CD4-positive, alpha-beta T cell treated with Interferon gamma for 1 hour (primary cell): ENCODE results near the gene NME4.

Source experiments
- DNase-seq: peaks from one replicate; pipeline ENCODE4 v3.0.0-alpha.2; 2020

Gene NME4

DNA sequence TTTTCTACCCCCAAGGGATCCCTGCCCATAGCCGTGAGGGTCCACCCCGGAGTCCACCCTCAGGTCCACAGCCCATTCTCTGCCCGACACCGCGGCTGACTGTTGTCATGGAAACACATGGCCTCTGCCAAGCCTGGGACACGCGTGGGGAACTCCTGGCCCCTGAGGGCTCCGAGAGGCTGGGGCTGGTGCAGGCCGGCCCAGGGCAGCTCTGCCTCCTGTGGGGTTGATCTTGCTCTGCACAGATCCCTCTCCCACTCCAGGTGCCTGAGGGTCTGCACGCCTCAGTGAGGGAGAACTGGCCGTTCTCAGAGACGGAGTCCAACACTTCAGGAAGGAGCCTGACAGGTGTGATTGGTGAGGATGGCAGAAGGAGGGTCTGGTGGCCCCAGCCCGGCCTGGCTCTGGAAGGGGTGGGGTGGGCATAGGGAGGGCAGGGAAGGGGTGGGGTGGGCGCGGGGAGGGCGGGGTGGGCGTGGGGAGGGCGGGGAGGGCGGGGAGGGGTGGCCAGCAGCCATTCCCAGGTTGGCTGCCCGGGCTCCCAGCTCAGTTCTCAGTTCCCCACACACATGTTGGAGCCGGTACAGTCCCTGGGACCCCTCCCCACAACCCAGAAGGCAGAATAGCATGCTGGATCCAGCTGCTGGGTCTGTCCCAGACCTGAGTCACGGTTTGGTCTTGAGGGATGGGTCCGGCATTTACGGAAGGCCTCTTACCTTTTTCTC, 33.1 kb upstream of the NME4 start:
- DNase-seq = no peak

DNA sequence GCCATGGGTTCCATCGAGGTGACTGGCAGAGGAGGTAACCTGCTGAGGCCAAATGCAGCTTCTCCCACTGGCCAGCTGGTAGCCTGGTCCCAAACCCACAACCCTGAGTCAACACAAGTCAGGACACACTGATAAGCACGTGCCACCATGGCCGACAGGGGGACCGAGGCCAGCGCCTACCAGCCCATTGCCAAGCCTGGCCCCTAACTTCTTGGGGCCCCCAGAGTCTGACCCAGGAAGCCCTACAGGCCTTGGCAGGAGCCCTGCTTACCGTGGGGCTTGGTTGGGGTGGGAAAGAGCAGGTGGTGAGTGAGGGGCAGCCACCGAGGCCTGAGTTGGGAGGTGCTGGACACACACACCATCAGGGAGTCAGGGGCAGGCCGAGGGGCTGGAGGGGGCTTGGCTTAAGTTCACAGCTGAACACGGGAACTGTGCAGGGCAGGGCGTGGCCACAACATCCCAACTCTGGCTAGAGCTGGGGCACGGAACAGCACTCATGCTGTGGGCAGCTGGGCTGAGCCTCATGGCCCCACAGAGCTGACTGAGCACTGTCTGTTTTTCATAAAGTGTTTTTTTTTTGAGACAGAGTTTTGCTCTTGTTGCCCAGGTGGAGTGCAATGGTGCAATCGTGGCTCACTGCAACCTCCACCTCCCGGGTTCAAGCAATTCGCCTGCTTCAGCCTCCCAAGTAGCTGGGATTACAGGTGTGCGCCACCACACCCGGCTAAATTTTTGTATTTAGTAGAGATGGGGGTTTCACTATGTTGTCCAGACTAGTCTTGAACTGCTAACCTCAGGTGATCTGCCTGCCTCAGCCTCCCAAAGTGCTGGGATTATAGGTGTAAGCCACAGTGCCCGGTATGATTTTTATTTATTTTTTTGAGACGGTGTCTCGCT, 32.2 kb upstream of the NME4 start:
- no peak for DNase-seq

DNA sequence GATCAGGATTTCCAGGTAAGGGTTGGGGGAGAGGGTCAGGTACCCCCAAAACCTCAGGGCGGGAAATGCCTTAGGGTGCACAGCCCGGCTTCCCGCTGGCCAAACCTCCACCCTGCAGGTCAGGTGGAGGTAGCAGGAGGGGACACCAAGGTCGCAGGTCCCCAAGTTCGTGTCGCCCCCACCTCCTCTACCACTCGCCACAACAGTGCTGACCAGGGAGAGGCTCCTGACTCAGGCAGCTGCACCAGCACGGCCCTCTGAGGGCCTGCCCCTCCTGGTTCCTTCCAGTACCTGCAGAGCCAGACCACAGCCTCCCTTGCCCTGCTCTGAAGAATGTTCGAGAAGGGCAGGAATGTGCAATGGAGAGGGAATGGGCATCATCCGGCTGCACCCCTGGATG, 30.5 kb upstream of the NME4 start:
- no peak for DNase-seq

DNA sequence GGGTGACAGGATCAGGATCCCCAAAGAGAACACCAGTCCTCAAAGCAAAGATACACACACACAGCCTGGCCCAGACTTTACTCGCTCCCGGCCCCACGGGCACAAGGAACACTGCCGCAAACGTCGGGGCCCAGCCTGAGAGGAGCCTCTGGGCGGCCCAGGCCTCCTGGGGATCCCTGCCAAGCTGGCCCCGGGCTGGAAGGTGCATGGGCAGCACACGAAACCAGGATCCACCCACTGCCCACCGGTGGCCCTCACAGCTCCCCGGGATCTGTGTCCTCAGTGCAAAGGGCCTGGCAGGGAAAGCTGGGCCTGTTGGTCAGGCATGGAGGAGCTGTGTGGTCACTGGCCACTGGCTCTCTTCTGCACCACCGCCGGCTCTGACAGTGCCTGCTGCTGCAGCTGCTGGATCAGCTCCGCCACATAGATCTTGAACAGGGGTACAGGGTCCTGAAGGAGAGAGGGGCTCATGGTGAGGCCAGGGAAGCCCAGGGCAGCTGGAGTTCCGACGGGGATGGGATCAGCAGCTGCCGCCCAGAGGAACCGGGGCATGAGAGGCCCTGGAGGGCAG, 29.6 kb upstream of the NME4 start:
- DNase-seq = no peak

GRCh38 chr16:368388-369158, 28.4 kb upstream of the NME4 start:
- DNase-seq = no peak

DNA sequence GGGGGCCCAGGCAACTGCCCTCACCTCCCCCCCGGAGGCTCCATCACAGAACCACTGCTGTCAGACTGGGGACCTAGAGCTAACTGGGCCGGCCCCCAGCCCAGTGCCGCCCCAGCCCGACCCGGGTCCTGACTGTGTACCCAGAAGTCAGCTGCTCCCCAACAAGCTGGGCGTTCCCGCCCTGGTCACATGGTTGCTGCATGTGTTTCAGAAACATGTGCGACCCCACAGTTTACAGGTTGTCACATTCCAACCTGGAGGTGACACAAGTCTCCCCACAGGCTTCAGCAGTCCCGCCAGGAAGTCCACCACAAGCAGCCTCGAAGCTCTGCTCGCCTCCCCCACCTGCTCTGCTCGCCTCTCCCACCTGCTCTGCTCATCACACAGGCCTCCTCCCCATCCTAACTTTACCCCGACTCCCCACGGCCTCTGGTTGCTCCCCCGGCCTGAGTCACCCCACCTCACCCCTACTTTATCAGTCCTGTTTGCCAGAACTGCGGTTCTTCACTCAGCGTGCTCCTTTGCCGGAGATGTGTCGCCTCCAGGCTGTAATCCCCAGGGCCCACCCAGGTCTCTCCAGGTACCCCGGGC, 27.6 kb upstream of the NME4 start:
- DNase-seq = no peak

DNA sequence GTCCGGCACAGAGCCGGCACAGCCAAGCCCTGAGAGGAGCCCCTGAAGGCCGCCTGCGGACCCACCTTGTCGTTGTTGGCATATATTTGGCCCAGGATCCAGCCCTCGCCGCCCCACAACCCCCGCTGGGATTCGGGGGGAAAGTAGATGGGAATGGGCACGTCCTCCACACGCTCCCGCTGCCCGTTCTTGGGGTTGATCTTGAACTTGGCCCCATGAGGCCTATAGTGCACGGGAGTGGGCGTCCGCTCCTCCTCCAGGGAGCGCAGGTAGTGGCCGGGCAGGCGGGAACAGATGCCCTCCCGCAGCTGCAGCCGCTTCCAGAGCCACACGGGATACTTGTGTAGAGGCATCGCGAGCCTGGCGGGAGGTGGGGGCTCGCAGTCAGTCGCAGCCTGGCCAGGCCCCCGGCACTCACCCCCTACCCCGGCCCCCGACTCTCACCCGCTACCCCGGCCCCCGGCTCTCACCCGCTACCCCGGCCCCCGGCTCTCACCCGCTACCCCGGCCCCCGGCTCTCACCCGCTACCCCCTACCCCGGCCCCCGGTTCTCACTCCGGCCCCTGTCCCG, 27.0 kb upstream of the NME4 start:
- no peak for DNase-seq

DNA sequence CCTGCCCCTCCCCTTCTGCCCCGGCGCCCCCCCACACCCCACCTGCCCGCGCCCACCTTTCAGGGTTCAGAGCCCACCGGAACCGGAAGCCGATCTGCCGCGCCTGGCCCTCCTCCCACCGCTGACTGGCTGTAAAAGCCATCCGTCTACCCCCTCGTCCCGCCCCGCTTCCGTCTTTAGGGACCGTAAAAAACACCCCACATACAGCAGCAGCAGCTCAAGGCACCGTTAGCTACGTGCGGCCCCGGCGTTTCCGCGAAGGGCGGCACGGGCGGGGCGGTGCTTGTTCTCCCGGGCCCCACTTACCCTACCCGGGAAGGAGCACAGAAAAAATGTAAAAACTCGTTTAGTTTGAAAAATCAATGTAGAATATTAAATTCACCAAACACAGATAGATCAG, 26.6 kb upstream of the NME4 start, which contains the start of gene MRPL28:
Gene MRPL28, minus strand, starts transcription at position 96 of the 400 bp plus-strand sequence. CDS start 320 bp downstream, outside the sequence.
- DNase-seq = peak; percentile 93

DNA sequence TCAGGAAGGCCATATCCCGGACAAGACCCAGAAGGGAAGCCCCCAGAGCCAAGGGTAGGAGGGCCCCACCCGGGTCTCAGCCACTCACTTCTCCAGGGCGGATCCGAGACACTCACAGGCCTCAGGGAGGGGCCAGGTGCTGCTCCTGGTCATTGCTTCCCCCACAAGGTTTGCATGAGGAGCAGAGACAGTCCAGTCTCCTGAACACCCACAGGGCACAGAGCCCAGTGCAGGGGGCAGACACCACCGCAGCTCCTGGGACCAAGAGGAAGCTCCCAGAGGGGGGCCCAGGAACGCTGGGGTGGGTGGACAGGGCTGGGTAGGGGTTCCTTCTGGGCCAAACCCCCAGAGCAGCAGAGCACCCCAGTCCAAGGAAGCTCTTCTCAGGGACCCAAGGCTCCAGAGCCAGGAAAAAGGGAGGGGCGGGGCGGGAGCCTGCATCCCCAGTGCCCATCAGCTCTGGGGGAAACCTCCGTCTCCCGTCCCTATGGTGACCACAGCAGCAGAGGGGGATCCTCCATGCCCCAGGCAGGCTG, 26.0 kb upstream of the NME4 start:
- DNase-seq = no peak

DNA sequence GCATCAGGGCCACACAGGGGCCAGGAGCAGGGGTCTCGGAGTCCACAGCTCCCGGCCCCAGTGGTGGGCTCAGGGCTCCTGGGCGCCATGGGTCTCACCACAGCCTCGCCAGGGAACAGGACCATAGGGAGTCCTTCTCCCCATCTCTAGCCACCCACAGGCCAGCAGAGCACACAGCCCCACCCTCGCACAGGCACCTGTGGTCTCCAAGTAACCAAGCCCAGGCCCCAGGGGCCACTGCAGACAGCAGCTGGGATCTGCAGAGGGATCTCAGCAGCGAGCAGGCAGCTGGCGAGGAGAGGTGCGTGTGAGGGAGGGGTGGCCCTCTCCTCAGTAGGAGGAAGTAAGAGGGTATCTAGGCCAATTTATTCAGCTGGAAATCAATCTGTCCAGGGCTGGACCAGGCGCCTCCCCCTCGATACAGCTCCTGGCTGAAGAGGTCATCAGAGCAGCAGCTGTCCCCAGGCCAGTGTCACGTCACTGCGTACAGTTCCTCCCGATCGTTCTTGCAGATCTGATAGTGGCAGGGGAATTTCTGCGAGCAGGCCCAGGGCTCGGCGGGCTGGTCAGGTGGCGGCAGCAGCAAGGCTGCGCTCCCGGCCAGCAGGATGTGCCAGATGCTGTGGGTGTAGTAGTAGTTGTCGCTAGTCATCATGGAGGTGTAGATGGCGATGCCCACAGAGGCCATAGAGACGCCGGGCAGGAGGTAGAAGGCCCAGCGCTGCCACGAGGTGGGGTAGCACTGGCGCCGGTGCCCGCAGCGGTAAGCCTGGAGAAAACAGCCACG, 25.3 kb upstream of the NME4 start:
- no peak for DNase-seq

GRCh38 chr16:372302-372983, 24.6 kb upstream of the NME4 start:
- no peak for DNase-seq

- no peak for DNase-seq
Observed at GRCh38 chr16:373020-373598, 23.9 kb upstream of the NME4 start.

GRCh38 chr16:373848-374615, 23.0 kb upstream of the NME4 start:
- no peak for DNase-seq

- DNase-seq = no peak
Observed at GRCh38 chr16:374616-374926, 22.4 kb upstream of the NME4 start.

DNA sequence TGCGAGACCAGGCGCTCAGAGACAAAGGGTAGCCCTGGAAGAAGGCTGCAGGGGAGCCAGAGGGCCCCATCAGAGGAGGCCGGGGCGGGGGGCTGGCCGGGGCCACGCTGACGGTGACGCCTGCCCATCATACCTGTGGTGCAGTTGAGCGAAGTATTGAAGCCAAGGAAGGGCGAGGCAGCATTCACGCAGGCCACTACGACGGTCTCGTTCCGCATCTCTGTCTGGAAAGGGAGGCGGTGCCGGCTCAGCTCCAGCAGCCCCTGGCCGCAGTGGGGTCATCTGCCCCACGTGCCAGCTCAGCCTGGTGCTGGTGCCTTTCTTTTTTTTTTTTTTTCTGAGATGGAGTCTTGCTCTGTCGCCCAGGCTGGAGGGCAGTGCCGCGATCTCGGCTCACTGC, 21.8 kb upstream of the NME4 start:
- DNase-seq = no peak

GRCh38 chr16:375927-376816, 20.8 kb upstream of the NME4 start:
- DNase-seq = no peak

GRCh38 chr16:376817-377418, 20.1 kb upstream of the NME4 start:
- no peak for DNase-seq

- DNase-seq = no peak
Observed at GRCh38 chr16:377419-377951, 19.5 kb upstream of the NME4 start.
